Hematopoietic multipotent progenitor cell treated with erythropoietin and hydrocortisone succinate and interleukin-3 and kit ligand, for 8 days (in vitro differentiated cells): ENCODE data around the gene PGM2.
"Not testable (repeated sequence)": the region's sequence is repeated elsewhere in the genome, so short reads cannot be mapped to it uniquely, and the experiment has no call there.

ENCODE experiments used
- DNase-seq: peaks from one replicate; pipeline ENCODE4 v3.0.0-alpha.2; 2015

PGM2 gene

DNA sequence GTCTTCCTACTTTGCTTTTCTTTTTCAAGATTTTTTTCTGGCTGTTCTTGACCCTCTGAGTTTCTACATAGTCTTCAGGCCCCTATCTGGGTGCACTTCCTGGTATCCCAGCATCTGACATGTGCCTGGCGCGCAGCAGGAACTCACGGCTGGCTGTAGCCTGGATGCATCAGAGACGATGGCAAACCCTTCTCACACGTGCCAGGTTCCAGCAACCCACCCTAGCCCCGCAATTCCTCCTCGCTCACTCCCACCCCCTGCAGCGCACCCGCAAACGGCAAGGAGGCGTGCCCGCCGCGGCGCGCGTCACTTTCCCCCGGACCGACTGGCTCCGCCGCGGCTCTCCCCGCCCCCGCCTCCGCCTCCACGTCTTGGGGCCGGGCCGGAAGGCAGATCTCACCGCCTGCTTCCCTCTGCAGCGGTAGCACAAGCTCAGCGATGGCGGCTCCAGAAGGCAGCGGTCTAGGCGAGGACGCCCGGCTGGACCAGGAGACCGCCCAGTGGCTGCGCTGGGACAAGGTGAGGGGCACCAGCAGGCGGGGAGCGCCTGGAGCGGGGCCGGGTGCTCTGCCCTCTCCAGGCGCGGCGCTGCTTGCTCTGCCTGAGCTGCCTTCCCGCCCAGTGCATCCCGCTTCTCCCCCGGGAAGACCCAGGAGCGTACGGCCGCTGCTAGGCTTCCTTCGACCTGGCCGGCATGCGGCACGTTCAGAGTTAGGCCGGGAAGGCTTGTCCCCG is at the start of gene PGM2:
PGM2 (plus strand) TSS at position 392 of the 735 bp plus-strand sequence; CDS start at position 439, 47 bp downstream.
- peak; percentile 85 for DNase-seq

- DNase-seq, result no peak
Measured at GRCh38 chr4:37779896-37780295, 46.6 kb upstream of the PGM2 start.

- DNase-seq, result no peak
Measured at GRCh38 chr4:37780444-37781130, 45.9 kb upstream of the PGM2 start.

DNA sequence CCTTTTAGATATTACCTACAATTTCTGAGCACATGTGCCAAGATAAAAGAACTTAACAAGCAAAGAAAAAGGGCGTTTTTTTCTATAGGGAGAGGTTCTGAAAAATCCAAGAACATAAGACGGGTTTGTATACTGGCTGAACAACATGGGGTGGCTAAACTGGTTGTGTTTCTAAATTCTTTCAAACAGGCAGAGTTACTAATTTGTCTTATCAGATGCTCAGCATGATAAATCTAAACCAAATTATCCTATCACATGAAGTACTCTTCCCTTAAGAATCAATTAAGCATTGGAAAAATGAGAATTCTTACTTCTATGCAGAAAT is 45.4 kb upstream of the PGM2 start:
- no peak for DNase-seq

GRCh38 chr4:37786267-37786666 is 40.2 kb upstream of the PGM2 start:
- not testable (repeated sequence) for DNase-seq

GRCh38 chr4:37787883-37788460 is 38.5 kb upstream of the PGM2 start:
- DNase-seq, result not testable (repeated sequence)

- no peak for DNase-seq
Measured at GRCh38 chr4:37788819-37789218, 37.7 kb upstream of the PGM2 start.

GRCh38 chr4:37792241-37792640 is 34.2 kb upstream of the PGM2 start:
- no peak for DNase-seq

DNA sequence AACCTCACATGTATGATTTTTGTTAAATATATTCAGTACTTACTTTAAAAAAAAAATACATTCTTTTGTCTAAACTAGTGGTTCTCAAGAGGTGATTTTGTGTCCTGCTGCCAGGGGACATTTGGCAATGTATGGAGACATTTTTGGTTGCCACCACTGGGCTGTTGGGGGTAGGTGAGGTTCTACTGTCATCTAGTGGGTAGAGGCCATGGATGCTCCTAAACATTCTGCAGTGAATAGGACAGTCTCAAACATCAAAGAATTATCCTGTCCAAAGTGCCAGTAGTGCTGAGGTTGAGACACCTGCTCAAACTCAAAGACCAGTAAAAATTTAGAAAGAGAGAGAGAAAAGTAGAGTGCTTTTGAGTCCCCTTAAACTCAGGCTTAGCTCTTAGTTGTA is 32.9 kb upstream of the PGM2 start:
- peak; percentile 59 for DNase-seq

GRCh38 chr4:37794056-37794455 is 32.4 kb upstream of the PGM2 start:
- DNase-seq, result no peak

DNA sequence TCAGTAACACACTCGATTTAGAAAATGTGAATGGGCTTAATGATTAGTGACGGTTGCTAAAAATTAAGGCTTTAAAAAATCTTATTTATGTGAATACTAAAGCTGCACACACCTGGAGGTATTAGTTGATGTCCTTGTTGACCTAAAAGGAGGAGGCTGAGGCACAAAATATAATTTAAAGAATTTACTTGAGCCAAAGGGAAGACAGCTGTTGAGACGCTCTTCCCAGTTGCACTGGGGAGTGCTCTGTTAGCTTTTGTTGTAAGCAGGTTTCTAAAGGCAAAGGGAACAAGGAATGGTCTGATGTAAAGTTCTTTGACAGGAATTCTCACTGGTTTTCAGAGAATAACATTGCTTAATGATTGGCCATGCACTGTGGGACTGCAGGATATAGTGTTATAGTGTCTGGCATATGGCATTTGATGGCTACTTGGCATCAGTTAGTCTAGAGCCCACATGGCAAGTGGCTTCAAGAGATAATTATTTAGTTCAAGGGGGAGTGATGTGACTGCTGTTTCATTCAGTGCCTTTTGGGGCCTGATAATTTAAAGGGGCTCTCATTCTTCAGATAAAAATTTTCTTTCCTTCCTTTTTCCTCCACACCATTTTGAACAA is 30.8 kb upstream of the PGM2 start:
- peak; percentile 89 for DNase-seq

DNA sequence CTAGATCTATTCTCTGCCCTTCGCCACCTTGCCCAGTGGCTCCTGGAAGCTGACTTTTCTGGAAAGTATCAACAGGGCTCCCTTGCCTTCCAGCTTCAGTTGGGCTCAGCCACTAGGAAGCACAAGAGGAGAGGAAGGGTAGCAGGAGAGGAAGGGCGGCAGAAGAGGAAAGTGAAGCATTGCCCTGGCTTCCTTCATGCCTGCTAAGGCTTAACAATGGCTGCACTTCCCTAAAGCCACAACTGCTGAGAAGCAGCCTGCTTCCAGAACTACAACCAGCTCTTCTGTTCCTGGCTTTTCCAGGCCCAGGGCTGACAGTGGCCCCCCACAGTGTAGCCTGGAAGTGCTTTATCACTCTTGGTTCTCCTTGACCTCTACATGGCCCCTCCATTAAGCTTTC is 29.1 kb upstream of the PGM2 start:
- no peak for DNase-seq

- DNase-seq, result no peak
Measured at GRCh38 chr4:37797923-37798322, 28.6 kb upstream of the PGM2 start.

- DNase-seq, result no peak
Measured at GRCh38 chr4:37798616-37799015, 27.9 kb upstream of the PGM2 start.

DNA sequence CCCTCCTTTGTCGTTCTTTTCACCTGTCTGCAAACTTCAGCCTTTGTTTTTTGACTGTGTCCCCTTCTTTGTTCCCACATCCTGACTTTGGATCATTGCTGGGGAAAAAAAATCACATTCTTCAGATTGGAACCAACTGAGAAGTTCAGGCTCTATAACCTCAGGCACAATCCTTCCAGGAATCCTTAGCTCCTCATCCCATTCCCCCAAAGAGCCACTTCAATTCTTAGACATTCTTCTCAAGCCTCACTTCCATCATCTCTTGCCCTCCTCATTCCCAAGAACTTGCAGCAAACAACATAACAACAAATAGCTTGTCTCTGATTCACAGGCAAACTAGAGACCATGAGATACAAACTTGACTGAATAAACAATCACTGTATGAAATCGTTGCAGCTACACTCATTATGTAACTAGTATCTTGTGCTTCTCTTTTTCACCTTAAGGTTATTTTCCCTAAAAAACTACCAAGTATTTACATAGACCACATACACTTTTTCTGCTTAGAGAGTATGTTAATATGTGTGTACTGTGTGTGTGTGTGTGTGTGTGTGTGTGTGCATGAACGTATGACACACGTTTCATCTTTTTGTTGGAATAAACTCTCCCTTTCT is 26.4 kb upstream of the PGM2 start:
- no peak for DNase-seq

DNA sequence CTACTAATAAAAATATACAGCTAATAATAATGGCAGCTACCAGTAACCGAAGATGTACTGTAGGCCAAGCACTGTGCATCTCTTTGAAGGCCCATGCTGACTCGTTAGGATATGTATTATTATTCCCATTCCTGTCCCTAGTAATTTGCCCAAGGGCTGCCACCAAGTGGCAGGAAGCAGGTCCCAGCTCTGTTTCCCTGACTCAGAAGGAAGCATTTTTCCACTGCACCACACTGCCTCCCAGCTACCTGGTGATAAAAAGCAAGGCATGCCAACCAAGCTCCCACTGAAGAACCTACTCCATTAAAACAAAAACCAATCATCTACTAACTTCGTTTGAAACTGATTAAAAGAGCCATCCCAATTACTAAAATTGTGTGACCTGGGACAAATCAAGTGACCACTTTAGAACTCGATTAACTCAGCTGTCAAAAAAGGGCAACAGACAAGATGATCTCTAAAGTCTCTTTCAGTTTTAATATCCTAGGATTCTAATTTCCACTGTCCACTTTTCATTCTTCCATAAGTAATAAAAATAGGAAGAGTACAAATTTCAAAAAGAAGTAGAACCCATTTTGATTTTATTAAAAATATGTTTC is 24.3 kb upstream of the PGM2 start:
- peak; percentile 69 for DNase-seq

GRCh38 chr4:37803348-37803973 is 23.0 kb upstream of the PGM2 start:
- peak; percentile 81 for DNase-seq

GRCh38 chr4:37805091-37805490 is 21.4 kb upstream of the PGM2 start:
- DNase-seq, result no peak

DNA sequence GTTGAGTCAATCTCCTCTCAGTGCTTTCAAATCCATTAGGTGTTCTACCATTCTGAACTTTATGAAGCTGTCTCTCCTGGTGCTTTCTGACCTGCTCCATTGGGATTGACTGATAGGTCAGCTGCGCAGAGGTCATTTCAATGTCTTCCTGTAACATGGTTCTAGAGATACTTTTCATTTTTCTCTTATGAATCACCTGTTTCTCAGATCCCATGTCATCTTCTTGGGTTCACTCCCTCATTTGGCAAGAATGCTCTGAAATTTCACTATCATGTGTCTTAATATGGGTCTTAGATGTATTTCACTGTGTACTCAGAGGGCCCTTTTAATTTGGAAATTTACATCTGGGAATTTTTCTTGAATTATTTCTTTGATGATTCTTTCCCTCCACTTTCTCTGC is 13.8 kb upstream of the PGM2 start:
- no peak for DNase-seq

- DNase-seq, result no peak
Measured at GRCh38 chr4:37815591-37815990, 10.9 kb upstream of the PGM2 start.

- no peak for DNase-seq
Measured at GRCh38 chr4:37816006-37816405, 10.5 kb upstream of the PGM2 start.

DNA sequence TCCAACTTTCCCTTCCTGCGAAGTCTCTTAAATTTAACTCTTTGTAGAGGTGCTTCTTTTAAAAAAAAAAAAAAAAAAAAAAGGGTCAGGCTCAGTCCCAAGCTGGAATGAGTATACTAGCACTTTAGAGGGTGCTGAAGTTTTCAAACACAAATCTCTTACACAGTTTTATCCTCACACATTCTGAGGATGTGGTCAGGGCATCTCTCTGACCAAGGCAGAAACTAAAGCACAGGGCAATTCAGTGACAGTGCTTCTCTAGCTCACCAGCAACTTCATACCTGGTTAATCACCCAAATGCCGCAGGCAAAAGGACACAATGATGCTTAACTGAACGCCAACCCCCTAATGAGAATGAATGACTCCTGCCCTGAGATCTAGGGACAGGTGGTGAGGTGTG is 9.8 kb upstream of the PGM2 start:
- no peak for DNase-seq

GRCh38 chr4:37818752-37819151 is 7.7 kb upstream of the PGM2 start:
- no peak for DNase-seq
